Endothelial cell of hepatic sinusoid (primary cell): ENCODE measurements around the gene POLD2.

Source experiments
- in situ Hi-C: cut with HindIII; loops from 2 replicates; pipeline ENCODE4 v1.10.0; 2017; ENCODE audit warnings: low sequenced_read_pairs

POLD2 gene

DNA sequence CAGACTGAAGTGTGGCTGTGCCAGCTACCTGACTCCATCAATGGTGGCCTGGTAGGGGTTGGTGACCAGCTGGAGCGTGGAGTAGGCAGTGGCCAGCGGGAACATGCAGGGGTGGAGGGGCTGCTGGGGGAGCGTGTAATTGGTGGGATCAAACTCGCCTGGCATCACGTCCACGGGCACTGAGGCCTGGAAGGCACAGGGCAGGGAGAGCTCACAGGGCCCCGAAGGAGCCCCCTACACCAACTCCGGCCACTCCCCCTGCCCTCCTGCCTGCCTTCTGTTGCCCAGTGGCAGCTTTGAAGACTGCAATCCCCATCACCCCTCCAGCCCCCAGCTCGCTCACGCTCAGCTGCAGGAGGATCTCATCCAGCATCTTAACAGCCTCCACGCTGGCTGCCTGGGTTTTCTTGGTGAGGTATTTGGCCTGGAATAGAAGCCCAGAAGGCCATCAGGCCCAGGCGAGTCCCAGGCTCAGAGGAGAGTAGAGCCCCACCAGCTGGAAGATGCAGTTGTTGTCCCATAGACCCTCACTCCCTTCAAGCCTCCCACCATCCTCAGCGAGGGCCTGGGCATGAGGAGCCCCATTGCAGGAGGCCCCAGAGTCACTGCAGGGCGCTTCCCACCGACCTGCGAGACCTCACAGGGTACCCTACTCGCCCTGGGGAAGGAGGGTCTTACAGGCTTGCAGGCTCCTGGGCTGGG, 7.1 kb downstream of the POLD2 start:
- in situ Hi-C loops: no loop called here

DNA sequence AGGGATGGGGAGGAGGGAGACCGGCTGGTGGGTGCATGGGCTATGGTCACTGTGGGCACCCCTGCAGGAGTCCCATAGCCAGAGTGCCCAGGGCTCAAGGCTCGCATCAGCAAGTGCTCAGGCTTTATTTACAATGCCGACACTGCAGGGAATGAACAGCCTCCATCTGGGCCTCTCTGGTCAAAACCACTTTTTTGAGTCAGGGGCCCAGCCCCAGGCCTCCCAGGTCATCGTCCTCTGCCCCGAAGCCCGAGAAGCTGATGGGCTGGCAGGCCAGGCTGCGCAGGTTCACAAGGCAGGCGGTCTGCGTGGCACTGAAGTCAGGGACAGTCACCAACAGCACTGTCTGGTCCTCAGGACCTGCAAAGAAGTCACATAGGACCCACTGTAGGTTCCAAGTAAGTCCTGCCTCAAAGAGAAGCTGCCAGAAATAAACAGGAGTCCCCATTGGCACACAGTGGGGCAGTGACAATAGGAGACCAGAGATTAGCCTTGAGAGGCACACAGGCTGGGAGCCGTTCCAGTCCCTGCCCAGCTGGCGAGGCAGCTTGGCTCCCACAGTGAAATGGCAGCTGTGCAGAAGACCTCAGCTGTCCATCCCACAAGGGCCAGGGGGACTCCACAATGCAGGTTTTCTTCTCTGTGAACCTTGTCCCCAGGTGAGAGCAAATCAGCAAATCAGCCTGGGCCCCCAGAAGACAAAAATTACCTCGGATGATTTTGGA, 8.6 kb downstream of the POLD2 start:
- in situ Hi-C loops: no loop called here

DNA sequence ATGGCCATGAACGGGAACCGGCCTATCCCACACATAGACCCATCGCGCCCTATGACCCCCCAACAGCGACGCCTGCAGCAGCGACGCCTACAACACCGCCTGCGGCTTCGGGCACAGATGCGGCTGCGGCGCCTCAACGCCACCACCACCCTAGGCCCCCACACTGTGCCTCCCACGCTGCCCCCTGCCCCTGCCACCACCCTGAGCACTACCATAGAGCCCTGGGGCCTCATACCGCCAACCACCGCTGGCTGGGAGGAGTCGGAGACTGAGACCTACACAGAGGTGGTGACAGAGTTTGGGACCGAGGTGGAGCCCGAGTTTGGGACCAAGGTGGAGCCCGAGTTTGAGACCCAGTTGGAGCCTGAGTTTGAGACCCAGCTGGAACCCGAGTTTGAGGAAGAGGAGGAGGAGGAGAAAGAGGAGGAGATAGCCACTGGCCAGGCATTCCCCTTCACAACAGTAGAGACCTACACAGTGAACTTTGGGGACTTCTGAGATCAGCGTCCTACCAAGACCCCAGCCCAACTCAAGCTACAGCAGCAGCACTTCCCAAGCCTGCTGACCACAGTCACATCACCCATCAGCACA, 9.5 kb downstream of the POLD2 start:
- in situ Hi-C loops: no loop called here

GRCh38 chr7:44112997-44113763, 10.2 kb downstream of the POLD2 start:
- in situ Hi-C loops: no loop called here

GRCh38 chr7:44112231-44112996, 10.9 kb downstream of the POLD2 start:
- in situ Hi-C loops: no loop called here

DNA sequence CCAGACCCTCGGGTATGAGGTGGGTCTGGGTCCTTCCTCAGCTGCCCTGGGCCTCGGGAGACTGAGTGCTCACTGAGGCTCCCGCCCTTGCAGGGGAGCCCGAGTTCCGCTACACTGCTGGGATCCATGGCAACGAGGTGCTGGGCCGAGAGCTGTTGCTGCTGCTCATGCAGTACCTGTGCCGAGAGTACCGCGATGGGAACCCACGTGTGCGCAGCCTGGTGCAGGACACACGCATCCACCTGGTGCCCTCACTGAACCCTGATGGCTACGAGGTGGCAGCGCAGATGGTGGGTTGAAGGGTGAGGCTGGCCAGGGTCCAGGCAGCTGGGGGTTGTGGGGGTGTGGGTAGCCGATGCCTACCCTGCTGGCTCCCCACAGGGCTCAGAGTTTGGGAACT, 11.6 kb downstream of the POLD2 start:
- in situ Hi-C loops: no loop called here

DNA sequence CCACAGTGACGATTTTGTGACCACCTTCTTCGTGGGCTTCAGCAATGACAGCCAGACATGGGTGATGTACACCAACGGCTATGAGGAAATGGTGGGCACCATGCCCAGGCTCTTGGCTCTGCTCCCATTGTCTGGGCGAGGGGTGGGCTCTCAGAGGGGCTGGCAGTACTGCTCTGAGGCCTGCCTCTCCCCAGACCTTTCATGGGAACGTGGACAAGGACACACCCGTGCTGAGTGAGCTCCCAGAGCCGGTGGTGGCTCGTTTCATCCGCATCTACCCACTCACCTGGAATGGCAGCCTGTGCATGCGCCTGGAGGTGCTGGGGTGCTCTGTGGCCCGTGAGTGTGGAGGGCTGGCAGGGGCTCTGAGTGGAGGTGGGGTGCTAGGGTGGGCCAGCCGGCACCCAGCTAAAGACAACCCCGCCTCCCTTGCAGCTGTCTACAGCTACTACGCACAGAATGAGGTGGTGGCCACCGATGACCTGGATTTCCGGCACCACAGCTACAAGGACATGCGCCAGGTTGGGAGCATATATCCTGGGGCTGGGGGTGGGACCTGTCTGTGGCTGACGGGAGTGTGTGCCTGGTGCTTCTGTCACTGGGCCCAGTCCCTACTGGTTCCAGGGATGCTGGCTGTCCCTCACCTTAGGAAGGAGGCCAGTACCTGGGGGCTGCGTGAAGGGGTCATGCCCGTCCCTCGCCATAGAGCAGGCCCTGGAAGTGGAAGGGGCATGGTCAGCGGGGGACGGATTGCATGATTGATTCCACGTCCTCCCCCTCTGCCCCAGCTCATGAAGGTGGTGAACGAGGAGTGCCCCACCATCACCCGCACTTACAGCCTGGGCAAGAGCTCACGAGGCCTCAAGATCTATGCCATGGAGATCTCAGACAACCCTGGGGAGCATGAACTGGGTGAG, 12.4 kb downstream of the POLD2 start:
- in situ Hi-C loops: no loop called here

DNA sequence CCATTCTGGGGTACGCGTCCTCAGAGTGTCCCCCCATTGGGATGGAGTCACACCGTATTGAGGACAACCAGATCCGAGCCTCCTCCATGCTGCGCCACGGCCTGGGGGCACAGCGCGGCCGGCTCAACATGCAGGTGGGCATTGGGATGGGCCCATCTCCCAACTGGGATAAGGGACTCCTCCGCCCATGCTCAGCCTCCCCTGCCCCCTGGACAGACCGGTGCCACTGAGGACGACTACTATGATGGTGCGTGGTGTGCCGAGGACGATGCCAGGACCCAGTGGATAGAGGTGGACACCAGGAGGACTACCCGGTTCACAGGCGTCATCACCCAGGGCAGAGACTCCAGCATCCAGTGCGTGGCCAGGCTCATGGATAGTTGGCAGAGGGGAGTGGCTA, 13.4 kb downstream of the POLD2 start:
- in situ Hi-C loops: no loop called here

DNA sequence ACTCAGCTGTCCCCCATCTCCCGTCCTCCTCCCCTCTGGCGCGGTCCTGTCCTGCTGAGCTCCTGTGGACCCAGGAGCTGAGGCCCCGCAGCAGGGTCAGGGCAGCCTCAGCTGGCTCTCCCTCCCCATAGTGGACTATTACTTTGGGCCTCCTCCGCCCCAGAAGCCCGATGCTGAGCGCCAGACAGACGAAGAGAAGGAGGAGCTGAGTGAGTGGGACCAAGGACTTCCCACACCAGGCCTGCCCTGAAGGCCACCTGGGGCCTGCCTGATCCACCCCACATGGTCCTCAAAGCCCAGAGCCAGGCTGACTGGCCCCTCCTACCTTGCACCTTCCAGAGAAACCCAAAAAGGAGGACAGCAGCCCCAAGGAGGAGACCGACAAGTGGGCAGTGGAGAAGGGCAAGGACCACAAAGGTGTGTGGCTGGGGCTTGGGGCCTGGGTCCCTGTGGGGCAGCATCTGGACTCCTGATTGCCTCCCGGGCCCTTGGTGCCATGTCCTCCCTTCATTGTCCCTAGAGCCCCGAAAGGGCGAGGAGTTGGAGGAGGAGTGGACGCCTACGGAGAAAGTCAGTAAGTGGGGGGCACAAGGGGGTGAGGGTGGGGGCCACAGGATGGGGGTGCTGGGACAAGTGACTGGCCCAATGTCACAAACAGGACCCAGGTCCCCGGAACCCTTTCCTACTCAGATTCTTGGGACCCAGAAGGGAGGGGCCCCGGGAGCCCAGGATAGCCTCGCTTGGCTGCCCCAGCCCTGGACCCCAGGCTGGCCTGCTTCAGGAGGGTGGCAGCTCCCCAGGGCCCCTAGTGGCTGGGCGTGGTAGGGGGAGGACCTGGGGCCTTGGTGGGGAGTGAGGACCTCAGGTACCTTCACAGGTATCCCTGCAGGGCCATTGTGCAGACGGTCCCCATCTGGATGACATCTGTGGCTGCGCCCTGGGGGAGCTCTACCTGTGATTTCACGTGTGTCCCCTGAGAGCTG, 14.3 kb downstream of the POLD2 start:
- in situ Hi-C loops: no loop called here

- in situ Hi-C loops: no loop called here
These were observed 15.2 kb downstream of the POLD2 start for GRCh38 chr7:44107961-44108767.

DNA sequence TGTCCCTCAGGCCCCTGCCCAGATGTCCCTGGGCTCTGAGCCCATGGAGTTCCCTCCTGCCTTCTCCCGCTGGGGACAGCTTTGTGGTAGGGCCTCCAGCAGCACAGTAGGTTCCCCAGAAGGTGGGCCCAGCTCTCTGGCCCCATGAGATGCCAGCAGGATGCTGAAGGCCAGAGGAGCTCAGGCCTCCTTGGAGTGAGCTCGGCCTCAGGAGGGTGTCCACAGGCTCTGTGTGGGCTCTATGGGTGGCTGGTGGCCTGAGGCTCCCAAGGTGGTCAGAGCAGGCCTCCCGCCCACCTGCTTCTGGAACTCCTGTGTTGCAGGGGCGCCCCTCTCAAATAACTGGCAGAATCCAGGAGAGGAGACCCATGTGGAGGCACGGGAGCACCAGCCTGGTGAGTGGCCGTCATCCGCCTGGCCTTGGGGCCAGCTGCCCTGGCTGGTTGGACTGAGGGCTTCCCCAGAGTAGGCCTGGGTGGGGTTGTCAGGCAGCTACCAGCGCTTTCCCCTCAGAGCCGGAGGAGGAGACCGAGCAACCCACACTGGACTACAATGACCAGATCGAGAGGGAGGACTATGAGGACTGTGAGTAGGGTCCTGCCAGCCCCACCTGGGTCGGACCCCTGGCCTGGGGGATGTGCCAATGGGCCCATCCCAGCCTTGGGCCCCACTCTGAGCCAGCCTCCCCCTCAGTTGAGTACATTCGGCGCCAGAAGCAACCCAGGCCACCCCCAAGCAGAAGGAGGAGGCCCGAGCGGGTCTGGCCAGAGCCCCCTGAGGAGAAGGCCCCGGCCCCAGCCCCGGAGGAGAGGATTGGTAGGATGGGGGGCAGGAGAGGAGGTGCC, 16.0 kb downstream of the POLD2 start:
- in situ Hi-C loops: no loop called here

DNA sequence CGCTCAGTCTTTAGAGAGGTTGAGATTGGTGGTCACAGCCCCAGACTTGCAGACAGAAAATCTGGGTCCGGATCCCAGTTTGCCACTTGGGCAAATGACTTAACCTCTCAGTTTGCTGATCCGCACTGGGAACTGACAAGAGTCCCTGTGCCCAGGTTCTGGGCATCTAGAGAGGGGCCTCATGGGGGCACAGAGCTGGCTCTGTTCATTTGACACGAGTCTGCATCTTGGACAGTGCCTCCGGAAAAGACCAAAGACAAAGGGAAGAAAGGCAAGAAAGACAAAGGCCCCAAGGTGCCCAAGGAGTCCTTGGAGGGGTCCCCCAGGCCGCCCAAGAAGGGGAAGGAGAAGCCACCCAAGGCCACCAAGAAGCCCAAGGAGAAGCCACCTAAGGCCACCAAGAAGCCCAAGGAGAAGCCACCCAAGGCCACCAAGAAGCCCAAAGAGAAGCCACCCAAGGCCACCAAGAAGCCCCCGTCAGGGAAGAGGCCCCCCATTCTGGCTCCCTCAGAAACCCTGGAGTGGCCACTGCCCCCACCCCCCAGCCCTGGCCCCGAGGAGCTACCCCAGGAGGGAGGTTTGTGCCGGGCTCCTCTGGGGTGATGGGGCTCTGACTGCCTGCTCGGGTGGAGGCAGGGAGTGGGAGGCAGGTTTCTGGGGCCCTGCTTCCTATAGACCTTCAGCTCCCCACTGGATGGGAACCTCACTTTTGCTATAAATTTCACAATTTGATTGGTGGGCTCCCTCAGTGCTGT, 16.9 kb downstream of the POLD2 start:
- in situ Hi-C loops: no loop called here

DNA sequence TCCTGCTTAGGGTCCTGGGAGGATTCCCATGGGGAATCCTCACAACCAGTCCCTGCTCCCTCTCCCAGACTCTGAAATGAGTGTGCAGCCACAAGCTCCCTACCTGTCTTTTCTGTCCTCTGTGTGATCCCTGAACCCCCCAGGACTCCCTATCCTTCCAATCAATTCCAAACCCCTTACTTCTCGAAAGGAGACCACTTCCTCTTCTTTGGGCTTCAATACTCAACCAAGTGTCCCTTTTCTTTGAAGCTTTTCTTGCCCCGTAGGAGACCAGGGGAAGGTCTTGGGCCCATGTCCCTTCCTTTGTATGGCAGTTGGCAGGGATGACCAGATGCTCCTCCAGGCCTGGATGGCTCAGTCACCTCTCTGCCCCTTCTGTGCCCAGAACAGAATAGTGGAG, 17.5 kb downstream of the POLD2 start:
- in situ Hi-C loops: no loop called here

DNA sequence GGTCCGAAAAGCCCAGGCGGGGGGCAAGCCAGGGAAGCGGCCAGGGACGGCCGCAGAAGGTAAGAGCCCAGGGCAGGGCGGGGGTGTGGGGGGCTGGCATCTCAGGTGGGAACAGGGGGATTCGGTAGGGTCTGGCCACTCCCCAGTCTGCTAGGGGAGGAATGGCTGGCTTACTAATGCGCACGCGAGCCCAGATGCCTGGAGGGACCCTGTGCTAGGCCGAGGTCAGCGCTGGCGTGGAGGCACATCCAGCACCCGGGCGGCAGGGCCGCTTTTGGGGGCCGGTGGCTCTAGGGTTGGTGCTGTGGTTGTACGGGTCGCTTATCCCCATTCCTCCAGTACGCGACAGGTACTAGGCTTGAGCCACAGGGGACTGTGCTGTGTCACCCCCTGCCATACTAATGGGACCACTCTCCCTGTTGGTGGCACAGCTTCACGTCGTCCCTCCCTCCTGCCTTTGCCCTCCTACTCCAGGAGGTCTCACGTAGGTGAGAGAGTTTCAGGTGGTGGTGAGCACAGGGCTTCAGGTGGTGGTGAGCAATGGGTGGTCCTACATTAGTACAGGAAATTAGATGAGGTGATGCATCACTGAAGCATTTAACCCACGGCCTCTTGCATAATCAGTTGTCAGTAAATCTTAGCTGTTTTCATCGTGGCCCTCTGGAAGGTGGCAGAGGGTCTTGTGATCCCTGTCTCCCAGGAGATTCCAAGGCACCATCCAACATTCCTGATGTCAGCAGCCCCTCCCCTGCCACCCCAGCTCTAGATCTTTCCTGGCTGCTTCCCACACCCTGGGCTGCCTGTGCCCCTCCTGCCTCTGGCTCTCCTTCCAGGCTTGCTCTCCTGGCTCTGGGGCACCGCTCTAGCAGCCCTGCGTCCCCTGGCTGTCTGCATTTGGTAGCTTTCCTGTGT, 18.2 kb downstream of the POLD2 start:
- in situ Hi-C loops: no loop called here
